Activated CD4-positive, alpha-beta T cell treated with anti-CD3 and anti-CD28 coated beads, Interleukin-2, amount 50 U/mL, for 48 hours (primary cell): Measurements from ENCODE around the gene CDCA7L.

Source experiments
- DNase-seq, 2 experiments: peaks; one replicate each; pipeline ENCODE4 v3.0.0-alpha.2; 2020

The CDCA7L gene, protein sequence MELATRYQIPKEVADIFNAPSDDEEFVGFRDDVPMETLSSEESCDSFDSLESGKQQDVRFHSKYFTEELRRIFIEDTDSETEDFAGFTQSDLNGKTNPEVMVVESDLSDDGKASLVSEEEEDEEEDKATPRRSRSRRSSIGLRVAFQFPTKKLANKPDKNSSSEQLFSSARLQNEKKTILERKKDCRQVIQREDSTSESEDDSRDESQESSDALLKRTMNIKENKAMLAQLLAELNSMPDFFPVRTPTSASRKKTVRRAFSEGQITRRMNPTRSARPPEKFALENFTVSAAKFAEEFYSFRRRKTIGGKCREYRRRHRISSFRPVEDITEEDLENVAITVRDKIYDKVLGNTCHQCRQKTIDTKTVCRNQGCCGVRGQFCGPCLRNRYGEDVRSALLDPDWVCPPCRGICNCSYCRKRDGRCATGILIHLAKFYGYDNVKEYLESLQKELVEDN

GRCh38 chr7:21945454-21946221 is at the start of gene CDCA7L:
Gene CDCA7L (minus strand): TSS chr7:21945899. CDS start chr7:21945804, 95 bp downstream.
- DNase-seq, result peak; percentile 74 to 81

DNA sequence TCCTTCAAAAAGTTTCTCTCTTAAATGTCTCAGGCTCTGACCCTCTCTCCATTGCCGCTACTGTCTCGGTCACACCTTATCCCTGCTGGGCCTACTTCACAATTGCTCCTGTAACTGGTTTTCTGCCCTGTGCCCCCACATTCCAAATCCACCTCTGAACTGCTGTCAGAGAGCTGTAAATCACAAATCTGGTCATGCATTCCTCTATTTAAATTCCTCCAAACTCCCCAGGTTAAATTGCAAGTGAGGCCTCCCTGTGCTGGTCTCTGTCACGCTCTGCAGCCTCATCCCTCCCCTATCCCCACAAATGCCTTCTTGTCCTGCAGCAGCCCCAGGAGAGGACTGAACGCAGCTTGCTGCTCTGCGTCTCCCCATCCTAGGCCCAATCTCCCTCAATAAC is 40.4 kb upstream of the CDCA7L start:
- DNase-seq, result no peak

GRCh38 chr7:21984042-21984441 is 38.3 kb upstream of the CDCA7L start:
- DNase-seq, result no peak

- no peak for DNase-seq
These were observed 37.4 kb upstream of the CDCA7L start for GRCh38 chr7:21983056-21983455.

GRCh38 chr7:21981524-21981923 is 35.8 kb upstream of the CDCA7L start:
- no peak for DNase-seq

GRCh38 chr7:21980926-21981500 is 35.3 kb upstream of the CDCA7L start:
- DNase-seq, result no peak

DNA sequence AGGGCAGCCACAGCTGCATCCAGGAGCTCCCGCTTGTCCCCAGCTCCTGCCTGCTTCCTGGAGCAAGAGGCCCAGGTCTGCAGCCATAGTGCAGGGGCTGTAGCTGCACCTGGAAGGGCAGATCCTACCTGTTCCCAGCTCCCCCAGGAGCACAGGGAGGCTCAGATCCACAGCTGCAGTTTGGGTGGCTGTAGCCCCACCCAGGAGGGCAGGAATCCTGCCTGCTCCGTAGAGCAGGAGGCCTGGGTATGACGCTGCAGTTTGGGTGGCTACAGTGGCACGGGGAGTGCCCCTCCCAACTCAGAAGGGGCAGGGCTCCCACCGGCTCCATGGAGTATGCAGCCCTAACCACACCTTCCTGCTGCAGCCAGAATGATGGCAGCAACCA is 26.7 kb upstream of the CDCA7L start:
- no peak for DNase-seq

DNA sequence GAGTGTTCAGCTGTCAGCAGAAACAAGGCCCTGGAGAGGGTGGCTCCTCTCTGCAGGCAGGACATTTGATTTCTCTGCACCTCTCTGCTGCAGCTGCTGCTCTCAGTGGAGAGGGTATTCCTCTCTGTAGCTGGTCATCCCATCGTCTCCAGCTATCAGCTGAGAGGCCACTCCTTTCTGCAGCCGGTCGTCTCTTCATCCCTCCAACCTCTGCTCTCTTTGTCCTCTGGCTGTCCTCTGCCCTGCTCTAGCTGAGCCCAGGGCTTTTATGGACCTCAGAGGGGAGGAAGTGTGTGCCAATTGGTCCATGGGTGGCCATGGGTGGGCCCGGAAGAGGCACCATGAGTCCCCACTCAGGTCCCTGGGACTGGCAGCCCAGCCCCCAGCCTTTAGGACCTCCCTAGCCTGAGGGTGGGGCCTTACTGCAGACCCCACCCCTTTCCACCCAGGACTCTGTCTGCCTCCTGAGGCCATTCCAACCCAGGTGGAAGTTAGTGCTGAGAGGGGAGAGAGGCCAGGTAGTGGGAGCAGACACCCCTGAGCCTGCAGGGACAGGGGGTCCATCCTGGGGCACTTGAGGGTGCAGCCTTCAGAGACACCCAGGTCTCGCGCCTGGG is 26.2 kb upstream of the CDCA7L start:
- no peak for DNase-seq

GRCh38 chr7:21969822-21970221 is 24.1 kb upstream of the CDCA7L start:
- DNase-seq, result no peak

DNA sequence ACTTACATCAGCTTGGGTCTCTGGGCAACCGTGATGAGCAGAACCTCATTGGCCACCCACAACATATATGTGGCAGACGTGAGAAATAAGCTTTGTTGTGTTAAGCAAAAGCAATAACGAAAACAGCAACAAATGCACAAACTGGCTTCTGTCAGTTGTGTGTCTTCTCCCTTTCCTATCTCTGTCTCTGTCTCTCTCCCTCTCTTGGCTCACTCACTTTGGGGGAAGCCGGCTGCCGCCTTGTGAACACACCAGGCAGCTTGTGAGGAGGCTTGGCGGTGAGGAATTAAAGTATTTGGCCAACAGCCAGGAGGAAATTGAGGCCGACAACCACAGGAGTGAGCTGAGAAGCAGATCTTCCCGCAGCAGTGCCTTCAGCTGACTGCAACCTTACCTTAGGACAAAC is 21.9 kb upstream of the CDCA7L start:
- peak in 1 of 2 experiments; percentile 19 for DNase-seq

DNA sequence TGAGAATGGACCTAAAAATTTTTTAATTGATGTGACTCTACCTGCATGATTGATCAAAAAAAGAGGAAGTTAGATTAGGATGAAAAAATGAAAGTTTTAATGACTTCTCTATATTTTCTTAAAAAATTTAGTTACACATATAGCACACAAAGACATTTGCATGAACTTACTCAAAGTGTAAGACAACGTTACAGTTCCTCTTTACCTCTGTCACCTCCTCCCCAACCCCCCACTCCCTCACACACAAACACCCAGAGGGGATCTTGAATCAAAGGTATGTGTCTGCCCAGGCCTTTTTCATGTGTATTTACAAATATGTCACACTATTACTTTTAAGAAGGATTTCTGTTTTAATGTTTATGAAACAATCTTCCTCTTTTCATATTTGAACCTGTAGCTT is 20.6 kb upstream of the CDCA7L start:
- no peak for DNase-seq

GRCh38 chr7:21965291-21965690 is 19.6 kb upstream of the CDCA7L start:
- no peak for DNase-seq

DNA sequence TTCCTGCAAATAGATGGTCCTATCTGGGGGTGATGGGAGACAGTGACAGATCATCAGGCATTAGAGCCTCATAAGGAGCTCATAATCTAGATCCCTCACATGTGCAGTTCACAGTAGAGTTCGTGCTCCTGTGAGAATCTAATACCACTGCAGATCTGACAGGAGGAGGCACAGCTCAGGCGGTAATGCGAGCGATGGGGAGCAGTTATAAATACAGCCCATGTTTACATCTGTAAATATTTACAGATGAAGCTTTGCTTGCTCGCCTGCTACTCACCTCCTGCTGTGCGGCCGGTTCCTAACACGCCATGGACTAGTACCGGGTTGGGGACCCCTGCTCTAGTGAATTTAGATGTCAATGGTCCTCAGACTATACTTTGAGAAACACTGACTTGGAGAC is 17.0 kb upstream of the CDCA7L start:
- DNase-seq, result no peak

DNA sequence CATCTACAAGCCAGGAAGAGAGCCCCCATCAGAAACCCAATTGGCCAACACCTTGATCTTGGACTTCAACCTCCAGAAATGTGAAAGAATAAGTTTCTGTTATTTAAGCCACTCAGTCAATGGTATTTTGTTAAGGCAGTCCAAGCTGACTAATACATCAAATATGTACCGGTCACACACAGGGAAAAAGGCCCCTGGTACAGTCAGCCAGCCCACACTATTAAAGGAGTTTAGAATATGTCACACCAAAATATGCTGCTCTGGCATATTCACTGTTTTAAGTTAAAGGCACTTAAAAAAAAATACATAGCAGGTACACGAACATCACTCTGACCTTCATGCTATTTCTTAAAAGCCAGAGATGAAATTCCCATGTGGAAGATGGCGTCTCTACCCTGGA is 15.2 kb upstream of the CDCA7L start:
- no peak for DNase-seq

GRCh38 chr7:21959387-21959776 is 13.7 kb upstream of the CDCA7L start:
- no peak for DNase-seq

GRCh38 chr7:21953781-21954180 is 8.1 kb upstream of the CDCA7L start:
- DNase-seq, result no peak

GRCh38 chr7:21948887-21949540 is 3.3 kb upstream of the CDCA7L start:
- DNase-seq, result no peak

- DNase-seq, result no peak
These were observed 2.7 kb upstream of the CDCA7L start for GRCh38 chr7:21948364-21948763.

DNA sequence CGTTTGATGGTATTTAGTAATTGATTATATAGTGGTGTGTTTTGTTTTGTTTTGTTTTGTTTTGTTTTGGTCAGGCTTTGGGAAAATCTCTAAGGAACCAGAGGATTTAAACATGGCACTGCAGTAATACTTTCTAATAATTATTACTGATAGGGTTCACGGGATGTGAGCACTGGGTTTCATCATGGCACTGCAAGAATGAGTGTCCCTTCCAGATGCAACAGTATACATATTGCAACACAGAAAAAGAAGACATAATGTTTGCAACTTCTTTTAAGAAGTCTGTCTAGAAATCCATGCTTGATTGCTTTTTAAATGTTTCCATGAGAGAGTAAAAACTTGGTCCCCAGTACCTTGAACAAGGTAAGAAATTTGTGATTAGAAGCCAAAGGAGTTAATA is 2.2 kb upstream of the CDCA7L start:
- DNase-seq, result no peak

GRCh38 chr7:21947056-21947455 is 1.4 kb upstream of the CDCA7L start:
- no peak for DNase-seq

- DNase-seq, result no peak
These were observed 567 bp upstream of the CDCA7L start for GRCh38 chr7:21946222-21946709.

DNA sequence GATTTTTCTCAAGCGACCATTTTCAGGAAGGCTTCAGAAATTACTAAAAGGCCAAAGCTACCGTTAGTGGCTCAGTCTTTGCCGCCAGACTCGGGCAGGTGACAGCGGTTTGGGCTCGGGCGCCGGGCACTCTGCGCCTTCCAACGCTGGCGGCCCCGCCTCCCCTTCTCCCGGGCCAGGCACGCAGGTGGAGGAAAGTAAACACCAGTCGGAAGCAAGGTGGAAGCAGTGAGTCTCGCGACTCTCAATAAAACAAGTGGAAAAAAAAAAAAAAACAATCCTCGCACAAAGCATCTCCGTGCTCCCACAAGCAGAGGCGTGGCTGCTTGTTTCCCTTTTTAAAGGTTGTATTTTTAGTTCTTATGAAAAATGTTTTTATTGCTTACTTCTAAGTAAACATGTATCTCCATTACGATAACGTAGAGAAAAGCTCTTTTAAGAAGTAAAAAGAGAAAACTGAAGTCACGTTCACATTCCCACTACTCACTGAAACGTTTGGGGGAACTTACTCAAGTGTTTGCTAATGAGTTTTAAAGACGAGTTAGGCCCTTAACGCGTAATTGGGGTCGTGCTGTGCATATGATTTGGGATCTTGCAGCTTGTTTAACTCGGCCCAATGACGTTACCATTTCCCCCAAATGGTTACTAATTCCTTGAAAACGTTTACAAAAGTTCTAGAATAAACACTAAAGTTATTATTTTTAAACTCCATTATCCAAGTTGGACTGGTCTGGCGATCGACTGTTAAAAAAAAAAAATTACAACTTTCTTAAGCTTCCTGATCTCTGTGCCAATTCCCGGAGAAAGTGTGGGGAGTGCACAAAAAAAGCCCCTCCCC is 864 bp downstream of the CDCA7L start:
- DNase-seq, result peak; percentile 46 to 58
